HepG2 (cell line): ENCODE data around the gene CRYAB. TPM values are rescaled to one million over a fixed set of nuclear protein-coding genes. Genes with fewer than 3 reads are reported as not detected.

ENCODE experiments used
- NCOR1 ChIP-seq: fragments of 200-600 bp; sonication (generic); IDR thresholded peaks from 2 replicates; pipeline ENCODE4 v1.7.0; 2017; ENCODE audit warnings: antibody characterized with exemption, low read length, borderline replicate concordance
- POLR2A ChIP-seq, 2 experiments: IDR thresholded peaks; 2 replicates each; pipeline ENCODE4 v1.6.1; 2011; ENCODE audit warnings: low read depth in 2 of 2, low read length in 2 of 2, mild to moderate bottlenecking in 1 of 2, moderate library complexity in 1 of 2; ENCODE audit not compliant: insufficient read depth in 1 of 2
- RARA ChIP-seq: IDR thresholded peaks from 2 replicates; pipeline ENCODE4 v1.6.1; 2016; ENCODE audit warnings: missing genetic modification reagents, missing compliant biosample characterization
- RXRB ChIP-seq: IDR thresholded peaks from 2 replicates; pipeline ENCODE4 v1.6.1; 2016; ENCODE audit warnings: borderline replicate concordance, missing genetic modification reagents, missing compliant biosample characterization
- SMAD9 ChIP-seq: sonication (generic); formaldehyde crosslinking; IDR thresholded peaks from 2 replicates; pipeline ENCODE4 v1.5.1; 2020; ENCODE audit warnings: mild to moderate bottlenecking, missing genetic modification reagents
- TOPORS ChIP-seq: sonication (generic); formaldehyde crosslinking; IDR thresholded peaks from 2 replicates; pipeline ENCODE4 v1.8.0; 2023; ENCODE audit warnings: mild to moderate bottlenecking, missing genetic modification reagents
- YEATS4 ChIP-seq: sonication (generic); formaldehyde crosslinking; IDR thresholded peaks from 2 replicates; pipeline ENCODE4 v1.4.0; 2020; ENCODE audit warnings: missing genetic modification reagents, borderline replicate concordance
- ZMYM2 ChIP-seq: sonication (generic); formaldehyde crosslinking; IDR thresholded peaks from 2 replicates; pipeline ENCODE4 v1.8.0; 2022; ENCODE audit warnings: mild to moderate bottlenecking, missing genetic modification reagents
- ZNF337 ChIP-seq: sonication (generic); formaldehyde crosslinking; IDR thresholded peaks from 2 replicates; pipeline ENCODE4 v1.5.1; 2020; ENCODE audit warnings: missing genetic modification reagents, low read depth, mild to moderate bottlenecking, borderline replicate concordance
- ZNF772 ChIP-seq: sonication (generic); formaldehyde crosslinking; IDR thresholded peaks from 2 replicates; pipeline ENCODE4 v1.5.0; 2020; ENCODE audit warnings: mild to moderate bottlenecking, missing genetic modification reagents
- ZSCAN30 ChIP-seq: sonication (generic); formaldehyde crosslinking; IDR thresholded peaks from 2 replicates; pipeline ENCODE4 v1.5.0; 2020; ENCODE audit warnings: mild to moderate bottlenecking, missing genetic modification reagents
- polyA plus RNA-seq, 8 experiments: library from polyadenylated mRNA; depleted of rRNA in 3 of 8; stranded (reverse) in 7 of 8; unstranded in 1 of 8; fragments of >200 nt; fragmentation: Illumina TruSeq in 4 of 8; extraction: Trizol in 4 of 8; gene quantifications; 2 replicates each; pipeline versions ENCODE4 v1.2.1 to v1.2.3, GENCODE V29; 2011 to 2016; ENCODE audit warnings: low read depth in 4 of 8, missing spikeins in 1 of 8, mixed read lengths in 1 of 8; ENCODE audit not compliant: insufficient read depth in 1 of 8
- total RNA-seq, 5 experiments: library from RNA; depleted of rRNA; stranded (reverse); fragments of >200 nt; fragmentation: Illumina TruSeq; extraction: Trizol; gene quantifications; 2 replicates each; pipeline ENCODE4 v1.2.3, GENCODE V29; 2016; ENCODE audit warnings: low read depth in 1 of 5
- TF ChIP-seq, protein P1 (sequence below): sonication (generic); formaldehyde crosslinking; IDR thresholded peaks from 2 replicates; pipeline ENCODE4 v1.4.0; 2020; ENCODE audit warnings: missing genetic modification reagents, borderline replicate concordance
- TF ChIP-seq, protein P2 (sequence below): sonication (generic); formaldehyde crosslinking; IDR thresholded peaks from 2 replicates; pipeline ENCODE4 v1.9.0; 2022; ENCODE audit warnings: missing genetic modification reagents, mild to moderate bottlenecking, borderline replicate concordance
- TF ChIP-seq, protein P3 (sequence below): IDR thresholded peaks from 2 replicates; pipeline ENCODE4 v1.6.1; 2016; ENCODE audit warnings: low read depth, borderline replicate concordance
- TF ChIP-seq, protein P4 (sequence below): sonication (generic); formaldehyde crosslinking; IDR thresholded peaks from 2 replicates; pipeline ENCODE4 v1.4.0; 2020; ENCODE audit warnings: missing genetic modification reagents
- TF ChIP-seq, protein P5 (sequence below): sonication (generic); formaldehyde crosslinking; IDR thresholded peaks from 2 replicates; pipeline ENCODE4 v1.5.1; 2020; ENCODE audit warnings: missing genetic modification reagents, mild to moderate bottlenecking, borderline replicate concordance
- TF ChIP-seq, protein P6 (sequence below): sonication (generic); formaldehyde crosslinking; IDR thresholded peaks from 2 replicates; pipeline ENCODE4 v1.8.1; 2023; ENCODE audit warnings: mild to moderate bottlenecking, inconsistent platforms, moderate library complexity, missing genetic modification reagents, borderline replicate concordance

The CRYAB gene
- total and polyA plus RNA-seq, 2 of the 13 experiments (the other 11 are each of a cell fraction or from before 2014, with no cell fraction given) = 0.55 to 1.1 TPM

DNA sequence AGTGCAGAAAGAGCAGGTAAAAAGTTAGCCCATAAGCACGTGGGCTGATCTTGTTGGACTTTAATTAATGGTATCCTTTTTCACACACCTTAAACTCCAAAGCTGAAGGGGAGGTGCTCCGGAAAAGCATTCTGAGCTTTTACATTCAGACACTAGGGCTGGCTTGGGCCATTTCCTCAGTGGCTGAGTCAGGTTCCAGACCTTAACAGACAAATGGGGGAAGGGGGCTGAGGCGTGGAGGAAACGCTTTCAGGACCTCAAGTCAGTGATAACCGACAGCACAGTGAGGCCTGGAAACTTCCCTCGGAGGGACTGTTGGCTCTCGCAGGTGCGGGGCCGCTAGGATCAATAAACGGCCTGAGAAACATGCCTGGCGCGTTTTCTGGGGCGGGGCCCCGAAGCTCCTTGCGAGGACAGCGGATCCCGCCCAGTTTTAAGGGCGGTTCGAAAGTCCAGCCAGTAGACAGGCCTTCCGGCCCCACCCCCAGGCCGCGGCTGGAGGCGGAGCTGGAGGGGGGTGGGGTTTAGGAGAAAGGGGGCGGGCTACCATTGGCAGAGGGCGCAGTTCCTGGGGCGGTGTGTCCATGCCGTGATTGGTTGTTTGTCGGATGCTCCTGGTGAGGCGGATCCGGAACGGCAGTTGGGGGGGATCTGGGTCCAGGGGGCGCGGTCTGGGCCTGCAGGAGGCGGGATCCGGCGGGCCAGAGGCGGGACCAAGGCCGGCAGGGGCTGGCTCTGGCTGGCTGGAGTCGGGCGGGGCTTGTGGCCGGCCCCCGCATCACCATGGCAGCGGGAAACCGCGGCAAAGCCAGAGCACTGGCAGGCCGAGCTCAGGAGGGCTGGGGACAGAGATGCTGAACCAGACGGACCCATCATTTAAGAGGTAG lies 15.2 kb upstream of the CRYAB start (continued):
- TF ChIP-seq, protein P1, sequence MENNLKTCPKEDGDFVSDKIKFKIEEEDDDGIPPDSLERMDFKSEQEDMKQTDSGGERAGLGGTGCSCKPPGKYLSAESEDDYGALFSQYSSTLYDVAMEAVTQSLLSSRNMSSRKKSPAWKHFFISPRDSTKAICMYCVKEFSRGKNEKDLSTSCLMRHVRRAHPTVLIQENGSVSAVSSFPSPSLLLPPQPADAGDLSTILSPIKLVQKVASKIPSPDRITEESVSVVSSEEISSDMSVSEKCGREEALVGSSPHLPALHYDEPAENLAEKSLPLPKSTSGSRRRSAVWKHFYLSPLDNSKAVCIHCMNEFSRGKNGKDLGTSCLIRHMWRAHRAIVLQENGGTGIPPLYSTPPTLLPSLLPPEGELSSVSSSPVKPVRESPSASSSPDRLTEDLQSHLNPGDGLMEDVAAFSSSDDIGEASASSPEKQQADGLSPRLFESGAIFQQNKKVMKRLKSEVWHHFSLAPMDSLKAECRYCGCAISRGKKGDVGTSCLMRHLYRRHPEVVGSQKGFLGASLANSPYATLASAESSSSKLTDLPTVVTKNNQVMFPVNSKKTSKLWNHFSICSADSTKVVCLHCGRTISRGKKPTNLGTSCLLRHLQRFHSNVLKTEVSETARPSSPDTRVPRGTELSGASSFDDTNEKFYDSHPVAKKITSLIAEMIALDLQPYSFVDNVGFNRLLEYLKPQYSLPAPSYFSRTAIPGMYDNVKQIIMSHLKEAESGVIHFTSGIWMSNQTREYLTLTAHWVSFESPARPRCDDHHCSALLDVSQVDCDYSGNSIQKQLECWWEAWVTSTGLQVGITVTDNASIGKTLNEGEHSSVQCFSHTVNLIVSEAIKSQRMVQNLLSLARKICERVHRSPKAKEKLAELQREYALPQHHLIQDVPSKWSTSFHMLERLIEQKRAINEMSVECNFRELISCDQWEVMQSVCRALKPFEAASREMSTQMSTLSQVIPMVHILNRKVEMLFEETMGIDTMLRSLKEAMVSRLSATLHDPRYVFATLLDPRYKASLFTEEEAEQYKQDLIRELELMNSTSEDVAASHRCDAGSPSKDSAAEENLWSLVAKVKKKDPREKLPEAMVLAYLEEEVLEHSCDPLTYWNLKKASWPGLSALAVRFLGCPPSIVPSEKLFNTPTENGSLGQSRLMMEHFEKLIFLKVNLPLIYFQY (CRISPR knock-in tag) = 0 out of 2 replicates have a peak, but pooled peaks have one; percentile 47
- TF ChIP-seq TOPORS (CRISPR knock-in tag) (peak; percentile 47; the same call in 1 of the 2 replicates), NCOR1 (peak; percentile 67; the same call in 1 of the 2 replicates), SMAD9 (CRISPR knock-in tag) (peak; percentile 87; the same call in 1 of the 2 replicates), YEATS4 (CRISPR knock-in tag) (peak; percentile 78; the same call in 1 of the 2 replicates), ZNF337 (CRISPR knock-in tag) (peak; percentile 91; the same call in 1 of the 2 replicates), RXRB (peak; percentile 56; the same call in 1 of the 2 replicates), ZNF772 (CRISPR knock-in tag) (peak; percentile 58; the same call in 1 of the 2 replicates), POLR2A (IDR thresholded peaks at IDR 0.05; ENCODE audit: insufficient read depth in 1 of 2, low read depth in 2 of 2, low read length in 2 of 2) (peak; percentile 67 to 84), RARA (CRISPR knock-in tag) (0 out of 2 replicates have a peak, but pooled peaks have one; percentile 24), ZSCAN30 (no peak), ZMYM2 (peak; percentile 67; the same call in 1 of the 2 replicates)
- TF ChIP-seq, protein P2, sequence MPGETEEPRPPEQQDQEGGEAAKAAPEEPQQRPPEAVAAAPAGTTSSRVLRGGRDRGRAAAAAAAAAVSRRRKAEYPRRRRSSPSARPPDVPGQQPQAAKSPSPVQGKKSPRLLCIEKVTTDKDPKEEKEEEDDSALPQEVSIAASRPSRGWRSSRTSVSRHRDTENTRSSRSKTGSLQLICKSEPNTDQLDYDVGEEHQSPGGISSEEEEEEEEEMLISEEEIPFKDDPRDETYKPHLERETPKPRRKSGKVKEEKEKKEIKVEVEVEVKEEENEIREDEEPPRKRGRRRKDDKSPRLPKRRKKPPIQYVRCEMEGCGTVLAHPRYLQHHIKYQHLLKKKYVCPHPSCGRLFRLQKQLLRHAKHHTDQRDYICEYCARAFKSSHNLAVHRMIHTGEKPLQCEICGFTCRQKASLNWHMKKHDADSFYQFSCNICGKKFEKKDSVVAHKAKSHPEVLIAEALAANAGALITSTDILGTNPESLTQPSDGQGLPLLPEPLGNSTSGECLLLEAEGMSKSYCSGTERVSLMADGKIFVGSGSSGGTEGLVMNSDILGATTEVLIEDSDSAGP (CRISPR knock-in tag) = peak; percentile 36
- TF ChIP-seq, protein P3, sequence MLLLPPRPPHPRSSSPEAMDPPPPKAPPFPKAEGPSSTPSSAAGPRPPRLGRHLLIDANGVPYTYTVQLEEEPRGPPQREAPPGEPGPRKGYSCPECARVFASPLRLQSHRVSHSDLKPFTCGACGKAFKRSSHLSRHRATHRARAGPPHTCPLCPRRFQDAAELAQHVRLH = 0 out of 2 replicates have a peak, but pooled peaks have one; percentile 58
- TF ChIP-seq, protein P4, sequence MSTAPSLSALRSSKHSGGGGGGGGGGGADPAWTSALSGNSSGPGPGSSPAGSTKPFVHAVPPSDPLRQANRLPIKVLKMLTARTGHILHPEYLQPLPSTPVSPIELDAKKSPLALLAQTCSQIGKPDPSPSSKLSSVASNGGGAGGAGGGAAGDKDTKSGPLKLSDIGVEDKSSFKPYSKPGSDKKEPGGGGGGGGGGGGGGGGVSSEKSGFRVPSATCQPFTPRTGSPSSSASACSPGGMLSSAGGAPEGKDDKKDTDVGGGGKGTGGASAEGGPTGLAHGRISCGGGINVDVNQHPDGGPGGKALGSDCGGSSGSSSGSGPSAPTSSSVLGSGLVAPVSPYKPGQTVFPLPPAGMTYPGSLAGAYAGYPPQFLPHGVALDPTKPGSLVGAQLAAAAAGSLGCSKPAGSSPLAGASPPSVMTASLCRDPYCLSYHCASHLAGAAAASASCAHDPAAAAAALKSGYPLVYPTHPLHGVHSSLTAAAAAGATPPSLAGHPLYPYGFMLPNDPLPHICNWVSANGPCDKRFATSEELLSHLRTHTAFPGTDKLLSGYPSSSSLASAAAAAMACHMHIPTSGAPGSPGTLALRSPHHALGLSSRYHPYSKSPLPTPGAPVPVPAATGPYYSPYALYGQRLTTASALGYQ (CRISPR knock-in tag) = 0 out of 2 replicates have a peak, but pooled peaks have one; percentile 30
- TF ChIP-seq, protein P5, sequence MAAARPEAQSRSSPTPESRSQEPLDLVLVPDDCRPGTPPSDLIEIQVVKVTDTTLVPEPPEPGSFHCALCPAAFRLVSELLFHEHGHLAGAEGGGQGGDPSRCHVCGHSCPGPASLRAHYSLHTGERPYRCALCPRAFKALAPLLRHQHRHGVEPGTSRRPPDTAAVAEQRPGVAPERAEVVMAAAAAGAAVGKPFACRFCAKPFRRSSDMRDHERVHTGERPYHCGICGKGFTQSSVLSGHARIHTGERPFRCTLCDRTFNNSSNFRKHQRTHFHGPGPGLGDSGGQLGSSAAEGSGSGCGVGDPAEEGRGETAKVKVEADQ (CRISPR knock-in tag) = peak; percentile 72; the same call in 1 of the 2 replicates
- TF ChIP-seq, protein P6, sequence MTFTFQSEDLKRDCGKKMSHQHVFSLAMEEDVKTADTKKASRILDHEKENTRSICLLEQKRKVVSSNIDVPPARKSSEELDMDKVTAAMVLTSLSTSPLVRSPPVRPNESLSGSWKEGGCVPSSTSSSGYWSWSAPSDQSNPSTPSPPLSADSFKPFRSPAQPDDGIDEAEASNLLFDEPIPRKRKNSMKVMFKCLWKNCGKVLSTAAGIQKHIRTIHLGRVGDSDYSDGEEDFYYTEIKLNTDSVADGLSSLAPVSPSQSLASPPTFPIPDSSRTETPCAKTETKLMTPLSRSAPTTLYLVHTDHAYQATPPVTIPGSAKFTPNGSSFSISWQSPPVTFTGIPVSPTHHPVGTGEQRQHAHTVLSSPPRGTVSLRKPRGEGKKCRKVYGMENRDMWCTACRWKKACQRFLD (CRISPR knock-in tag) = peak; percentile 74; the same call in 1 of the 2 replicates
